GM12801 (cell line): ENCODE data around the gene PCSK4.

ENCODE experiments used
- TF ChIP-seq, protein P1 (sequence below): IDR thresholded peaks from one replicate; pipeline ENCODE4 v1.5.1; 2011; ENCODE audit warnings: control low read depth; ENCODE audit not compliant: insufficient read length; ENCODE audit errors: extremely low read depth

PCSK4 gene

DNA sequence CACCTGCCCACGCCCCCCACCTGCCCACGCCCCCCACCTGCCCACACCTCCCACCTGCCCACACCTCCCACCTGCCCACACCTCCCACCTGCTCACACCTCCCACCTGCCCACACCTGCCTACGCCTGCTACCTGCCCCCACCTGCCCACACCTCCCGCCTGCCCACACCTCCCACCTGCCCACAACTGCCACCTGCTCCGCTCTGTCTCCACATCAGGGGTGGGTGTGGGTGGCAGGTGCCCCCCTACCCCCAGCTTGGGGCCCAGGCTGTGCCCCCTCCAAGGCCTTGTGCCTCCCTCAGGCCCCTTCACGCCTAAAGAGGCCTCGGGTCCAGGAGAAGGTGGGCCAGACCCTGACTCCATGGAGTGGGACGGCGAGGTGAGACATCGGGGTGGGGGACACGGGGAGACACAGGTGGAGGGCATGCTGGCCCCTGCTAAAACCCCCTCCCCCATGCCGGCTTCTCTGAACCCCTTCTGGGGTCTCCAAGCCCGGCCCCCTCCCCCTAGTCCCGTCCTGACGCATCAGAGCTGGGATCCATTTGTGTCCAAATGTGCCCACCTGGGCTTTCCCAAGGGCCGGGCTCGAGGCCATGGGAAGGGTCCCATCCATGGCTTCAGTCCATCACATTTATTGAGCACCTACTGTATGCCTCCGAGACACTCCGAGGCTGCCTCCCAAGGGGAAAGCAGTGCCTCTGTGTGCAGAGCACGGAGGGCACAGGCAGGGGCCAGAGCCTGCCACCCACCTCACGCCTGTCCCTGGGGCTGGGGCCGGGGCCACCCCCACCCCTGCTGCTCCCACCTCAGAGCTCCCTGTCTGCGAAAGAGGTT is 38.7 kb upstream of the PCSK4 start:
- TF ChIP-seq, protein P1, sequence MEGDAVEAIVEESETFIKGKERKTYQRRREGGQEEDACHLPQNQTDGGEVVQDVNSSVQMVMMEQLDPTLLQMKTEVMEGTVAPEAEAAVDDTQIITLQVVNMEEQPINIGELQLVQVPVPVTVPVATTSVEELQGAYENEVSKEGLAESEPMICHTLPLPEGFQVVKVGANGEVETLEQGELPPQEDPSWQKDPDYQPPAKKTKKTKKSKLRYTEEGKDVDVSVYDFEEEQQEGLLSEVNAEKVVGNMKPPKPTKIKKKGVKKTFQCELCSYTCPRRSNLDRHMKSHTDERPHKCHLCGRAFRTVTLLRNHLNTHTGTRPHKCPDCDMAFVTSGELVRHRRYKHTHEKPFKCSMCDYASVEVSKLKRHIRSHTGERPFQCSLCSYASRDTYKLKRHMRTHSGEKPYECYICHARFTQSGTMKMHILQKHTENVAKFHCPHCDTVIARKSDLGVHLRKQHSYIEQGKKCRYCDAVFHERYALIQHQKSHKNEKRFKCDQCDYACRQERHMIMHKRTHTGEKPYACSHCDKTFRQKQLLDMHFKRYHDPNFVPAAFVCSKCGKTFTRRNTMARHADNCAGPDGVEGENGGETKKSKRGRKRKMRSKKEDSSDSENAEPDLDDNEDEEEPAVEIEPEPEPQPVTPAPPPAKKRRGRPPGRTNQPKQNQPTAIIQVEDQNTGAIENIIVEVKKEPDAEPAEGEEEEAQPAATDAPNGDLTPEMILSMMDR = no peak

DNA sequence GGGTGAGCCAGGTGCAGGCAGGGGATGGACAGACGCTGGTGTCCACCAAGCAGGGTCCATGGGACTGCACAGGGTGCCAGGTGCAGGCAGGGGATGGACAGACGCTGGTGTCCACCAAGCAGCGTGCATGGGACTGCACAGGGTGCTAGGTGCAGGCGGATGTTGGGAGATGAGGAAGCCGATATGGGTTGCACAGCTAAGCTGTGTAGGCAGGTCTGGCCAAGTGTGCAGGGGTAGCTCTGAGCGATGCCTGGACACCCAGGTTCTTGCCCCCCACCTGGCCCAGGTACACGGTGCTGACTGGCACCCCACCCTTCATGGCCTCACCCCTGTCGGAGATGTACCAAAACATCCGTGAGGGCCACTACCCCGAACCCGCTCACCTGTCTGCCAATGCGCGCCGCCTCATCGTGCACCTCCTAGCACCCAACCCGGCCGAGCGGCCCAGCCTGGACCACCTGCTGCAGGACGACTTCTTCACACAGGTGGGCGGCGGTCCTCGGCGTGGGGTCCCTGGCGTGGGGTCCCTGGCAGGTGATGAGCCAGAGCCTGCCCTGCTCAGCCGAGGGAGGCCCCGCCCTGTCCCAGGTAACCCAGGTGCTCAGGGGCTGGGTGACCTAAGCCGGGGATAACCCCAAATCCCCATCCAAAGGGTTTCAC is 37.6 kb upstream of the PCSK4 start:
- TF ChIP-seq, protein P1 = no peak

DNA sequence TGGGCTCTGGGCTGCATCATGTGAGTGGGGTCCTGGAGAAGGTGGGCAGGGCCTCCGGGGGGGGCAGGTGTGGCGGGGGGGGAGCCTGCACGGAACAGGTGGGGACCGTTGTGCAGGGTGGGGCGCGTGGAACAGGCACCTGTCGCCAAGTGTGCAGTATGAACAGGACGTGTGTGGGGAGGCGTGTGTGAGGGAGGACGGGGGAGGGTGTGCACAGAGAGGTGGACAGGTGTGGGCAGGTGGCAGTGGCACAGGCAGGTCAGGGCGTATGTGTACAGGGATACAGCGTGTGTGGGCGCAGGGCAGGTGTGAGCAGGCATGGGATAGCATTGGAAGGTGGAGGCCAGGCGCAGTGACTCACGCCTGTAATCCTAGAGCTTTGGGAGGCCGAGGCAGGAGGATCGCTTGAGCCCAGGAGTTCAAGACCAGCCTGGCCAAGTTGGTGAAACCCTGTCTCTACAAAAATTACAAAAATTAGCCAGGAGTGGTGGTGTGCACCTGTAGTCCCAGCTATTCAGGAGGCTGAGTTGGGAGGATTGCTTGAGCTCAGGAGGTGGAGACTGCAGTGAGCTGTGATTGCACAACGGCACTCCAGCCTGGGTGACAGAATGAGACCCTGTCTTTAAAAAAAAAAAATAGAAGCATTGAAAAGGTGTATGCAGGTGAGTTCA is 37.0 kb upstream of the PCSK4 start:
- TF ChIP-seq, protein P1 = no peak

DNA sequence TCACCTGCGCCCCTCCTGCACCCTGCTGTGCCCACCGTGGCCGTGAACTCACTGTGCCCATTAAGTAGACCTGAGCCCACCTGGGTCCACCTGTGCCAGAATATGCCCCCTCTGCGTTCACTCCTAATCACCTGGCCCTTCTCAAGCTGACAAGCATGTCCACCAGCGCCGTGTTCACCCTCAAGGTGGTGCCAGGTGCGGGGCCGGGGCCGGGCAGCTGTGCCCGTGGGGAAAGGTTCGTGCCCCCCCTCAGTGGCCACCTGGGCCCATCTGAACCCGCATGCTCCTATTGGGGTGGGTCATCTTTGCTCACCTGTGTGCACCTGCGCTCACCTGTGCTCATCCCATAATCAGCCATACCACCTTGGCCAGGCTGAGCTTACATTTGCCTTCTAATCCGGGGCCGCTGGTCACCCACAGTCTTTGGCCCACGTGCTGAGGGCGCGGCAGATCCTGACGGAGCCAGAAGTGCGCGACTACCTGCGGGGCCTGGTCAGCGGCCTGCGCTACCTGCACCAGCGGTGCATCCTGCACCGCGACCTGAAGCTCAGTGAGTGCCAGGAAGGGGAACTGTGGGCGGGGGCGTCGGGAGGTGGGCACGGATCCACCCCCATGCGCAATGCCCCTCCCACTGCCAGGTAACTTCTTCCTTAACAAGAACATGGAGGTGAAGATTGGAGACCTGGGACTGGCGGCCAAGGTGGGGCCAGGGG is 36.1 kb upstream of the PCSK4 start:
- TF ChIP-seq, protein P1 = no peak

DNA sequence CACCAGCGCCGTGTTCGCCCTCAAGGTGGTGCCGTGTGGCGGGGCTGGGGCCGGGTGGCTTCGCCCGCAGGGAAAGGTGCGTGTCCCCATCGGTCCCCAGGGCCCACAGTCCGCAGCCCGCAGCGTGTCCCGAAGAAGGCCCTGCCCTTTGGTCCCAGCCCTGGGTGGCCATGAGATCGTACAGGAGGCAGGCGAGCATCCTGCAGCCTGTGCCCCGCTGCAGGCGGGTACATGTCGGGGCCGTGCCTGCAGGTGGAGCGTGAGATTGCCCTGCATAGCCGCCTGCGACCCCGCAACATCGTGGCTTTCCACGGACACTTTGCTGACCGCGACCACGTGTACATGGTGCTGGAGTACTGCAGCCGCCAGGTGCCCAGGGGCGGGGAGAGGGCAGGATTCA is 35.2 kb upstream of the PCSK4 start:
- TF ChIP-seq, protein P1 = no peak

DNA sequence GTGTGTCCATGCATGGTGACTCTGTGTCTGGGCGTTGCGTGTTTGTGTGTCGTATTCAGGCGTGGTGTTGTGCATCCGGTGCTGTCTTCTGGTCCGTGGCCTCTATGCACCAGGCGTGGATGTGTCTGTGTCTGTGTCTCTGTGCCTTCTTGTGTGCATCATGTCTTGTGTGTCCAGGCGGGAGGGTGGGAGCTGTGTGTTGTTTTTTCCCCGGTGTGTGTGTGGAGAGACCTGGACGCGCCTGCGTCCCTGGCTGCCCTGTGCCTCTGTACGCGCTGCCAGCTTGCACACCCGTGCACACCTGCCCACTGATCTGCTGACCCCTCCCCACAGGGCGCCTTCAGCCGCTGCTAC is 34.8 kb upstream of the PCSK4 start:
- TF ChIP-seq, protein P1 = no peak

DNA sequence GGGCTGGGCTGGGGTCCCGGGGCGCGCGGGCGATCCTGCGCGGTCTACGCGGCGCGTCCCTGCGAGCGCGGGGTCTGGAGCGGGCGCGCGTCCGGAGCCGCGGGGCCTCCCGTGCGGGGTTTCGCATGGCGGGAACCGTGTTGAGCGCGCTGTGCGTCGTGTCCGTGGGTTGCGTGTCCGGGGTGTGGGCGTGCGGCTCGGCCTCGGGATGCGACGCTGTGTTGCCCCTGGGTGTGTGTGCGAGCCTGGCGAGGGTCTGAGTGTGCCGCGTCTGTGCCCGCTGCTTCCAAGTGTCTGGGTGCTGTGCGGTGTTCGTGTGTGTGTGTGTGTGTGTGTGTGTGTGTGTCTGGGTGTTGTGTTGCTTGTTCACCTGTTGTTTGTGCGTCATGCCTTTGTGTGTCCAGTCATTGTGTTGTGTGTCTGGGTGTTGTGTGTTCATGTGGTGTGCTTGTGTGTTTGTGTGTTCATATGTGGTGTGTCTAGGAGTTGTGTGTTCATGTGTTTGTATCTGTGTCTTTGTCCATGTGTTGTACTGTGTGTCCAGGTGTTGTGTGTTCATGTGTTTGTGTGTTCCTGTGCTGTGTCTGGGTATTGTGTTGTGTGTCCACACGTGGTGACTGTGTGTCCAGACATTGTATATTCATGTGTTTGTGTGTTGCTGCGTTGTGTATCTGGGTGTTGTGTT is 34.3 kb upstream of the PCSK4 start:
- TF ChIP-seq, protein P1 = no peak
